H1 (cell line): ENCODE data around the gene CDCP1. TPM values are rescaled to one million over a fixed set of nuclear protein-coding genes. Genes with fewer than 3 reads are reported as not detected.

Experiments used
- CTCF ChIA-PET: fragments of 300-600 bp; sonication (Branson Sonifier 250); formaldehyde crosslinking; loops from one replicate; lab custom pipeline; 2021; ENCODE audit not compliant: partially characterized antibody; lab: Charles Lee
- POLR2A ChIA-PET: fragments of 300-600 bp; sonication (Branson Sonifier 250); formaldehyde crosslinking; loops from one replicate; lab custom pipeline; 2021; ENCODE audit warnings: inconsistent platforms; ENCODE audit not compliant: partially characterized antibody; lab: Charles Lee
- DNase-seq, 2 experiments: peaks; one replicate each; pipeline versions ENCODE4 v3.0.0 to v3.0.0-alpha.2; 2010 to 2022; ENCODE audit warnings: low spot score in 2 of 2, low read depth in 1 of 2, mixed read lengths in 1 of 2
- FAIRE-seq: peaks from 2 replicates; lab custom pipeline; 2011; peaks lifted over from hg19 to GRCh38; lab: Jason Lieb, UNC
- H2AFZ ChIP-seq: 2 replicates; pipeline ENCODE4 v1.8.1; 2012; ENCODE audit warnings: low read length, inconsistent platforms
- H2AK5ac ChIP-seq: 2 replicates; pipeline ENCODE4 v1.6.1; 2013; ENCODE audit warnings: low read depth, low read length
- H2BK120ac ChIP-seq: replicated peaks from 2 replicates; pipeline ENCODE3; 2013; ENCODE audit warnings: low read depth, low read length, inconsistent platforms
- H2BK12ac ChIP-seq: 2 replicates; pipeline ENCODE4 v1.6.1; 2013; ENCODE audit warnings: low read depth, low read length
- H2BK15ac ChIP-seq: 2 replicates; pipeline ENCODE4 v1.6.1; 2013; ENCODE audit warnings: low read length
- H2BK20ac ChIP-seq: 2 replicates; pipeline ENCODE4 v1.6.1; 2013; ENCODE audit warnings: low read length
- H2BK5ac ChIP-seq: 2 replicates; pipeline ENCODE4 v1.6.1; 2013; ENCODE audit warnings: low read depth, low read length
- H3K14ac ChIP-seq: 2 replicates; pipeline ENCODE4 v1.6.1; 2013; ENCODE audit warnings: inconsistent platforms; ENCODE audit not compliant: insufficient read length
- H3K18ac ChIP-seq: 2 replicates; pipeline ENCODE4 v1.6.1; 2013; ENCODE audit warnings: low read length; ENCODE audit errors: extremely low read depth
- H3K23ac ChIP-seq: 2 replicates; pipeline ENCODE4 v1.6.1; 2013; ENCODE audit warnings: inconsistent platforms; ENCODE audit not compliant: insufficient read length
- H3K23me2 ChIP-seq: 2 replicates; pipeline ENCODE4 v1.6.1; 2013; ENCODE audit warnings: low read depth, low read length
- H3K27ac ChIP-seq: 2 replicates; pipeline ENCODE4 v1.6.1; 2011; ENCODE audit warnings: low read depth, low read length, inconsistent platforms
- H3K27me3 ChIP-seq, 4 experiments: replicated peaks in 1 of 4; 1 replicate in 1 of 4; 2 replicates in 3 of 4; pipeline versions ENCODE4 v1.6.1 to v1.8.1; 2011 to 2013; ENCODE audit warnings: low read length in 3 of 4, mild to moderate bottlenecking in 3 of 4, inconsistent platforms in 2 of 4, mixed read lengths in 2 of 4, moderate library complexity in 1 of 4; ENCODE audit not compliant: control insufficient read depth in 3 of 4, insufficient read depth in 3 of 4; ENCODE audit errors: extremely low read depth in 1 of 4
- H3K36me3 ChIP-seq, 4 experiments: 2 replicates each; pipeline versions ENCODE4 v1.6.1 to v1.8.1; 2011 to 2013; ENCODE audit warnings: mild to moderate bottlenecking in 4 of 4, low read length in 3 of 4, moderate library complexity in 2 of 4, control low read depth in 1 of 4, inconsistent platforms in 1 of 4; ENCODE audit not compliant: insufficient read depth in 4 of 4, control insufficient read depth in 2 of 4
- H3K4ac ChIP-seq: replicated peaks from 2 replicates; pipeline ENCODE3; 2013; ENCODE audit warnings: low read length, low read depth, mixed read lengths, inconsistent platforms; ENCODE audit not compliant: insufficient read length
- H3K4me1 ChIP-seq, 4 experiments: replicated peaks in 1 of 4; 1 replicate in 1 of 4; 2 replicates in 3 of 4; pipeline versions ENCODE4 v1.6.1 to v1.8.1; 2011 to 2013; ENCODE audit warnings: low read length in 3 of 4, inconsistent platforms in 2 of 4, mixed read lengths in 1 of 4; ENCODE audit not compliant: insufficient read depth in 4 of 4, control insufficient read depth in 3 of 4
- H3K4me2 ChIP-seq, 2 experiments: 2 replicates each; pipeline versions ENCODE4 v1.6.1 to v1.8.1; 2011 to 2013; ENCODE audit warnings: low read depth in 2 of 2, low read length in 2 of 2, control low read depth in 1 of 2, inconsistent platforms in 1 of 2, mild to moderate bottlenecking in 1 of 2; ENCODE audit not compliant: insufficient read depth in 1 of 2
- H3K4me3 ChIP-seq, 4 experiments: fragments of 200-600, 300-600 bp in 1 of 4; sonication (generic), shearing (Covaris generic), sonication (Bioruptor Twin) in 1 of 4; 2 replicates each; pipeline versions ENCODE4 v1.5.1 to v1.8.1; 2011 to 2016; ENCODE audit warnings: low read length in 4 of 4, low read depth in 3 of 4, control low read depth in 2 of 4, inconsistent platforms in 2 of 4, mild to moderate bottlenecking in 2 of 4, mixed read lengths in 1 of 4, moderate library complexity in 1 of 4; ENCODE audit not compliant: insufficient read depth in 2 of 4; ENCODE audit errors: extremely low read depth in 1 of 4
- H3K56ac ChIP-seq: replicated peaks from 2 replicates; pipeline ENCODE3; 2013; ENCODE audit warnings: low read depth, mild to moderate bottlenecking, mixed read lengths, low read length, inconsistent platforms; ENCODE audit not compliant: insufficient read length
- H3K79me1 ChIP-seq: 2 replicates; pipeline ENCODE4 v1.6.1; 2013; ENCODE audit warnings: low read depth, low read length, control low read depth
- H3K79me2 ChIP-seq, 2 experiments: 2 replicates each; pipeline versions ENCODE4 v1.6.1 to v1.8.1; 2012 to 2013; ENCODE audit warnings: low read length in 2 of 2, mild to moderate bottlenecking in 2 of 2, inconsistent platforms in 1 of 2; ENCODE audit not compliant: insufficient read depth in 2 of 2, control insufficient read depth in 1 of 2
- H3K9ac ChIP-seq, 4 experiments: replicated peaks in 1 of 4; 1 replicate in 1 of 4; 2 replicates in 3 of 4; pipeline versions ENCODE4 v1.6.1 to v1.8.1; 2011 to 2013; ENCODE audit warnings: low read depth in 3 of 4, low read length in 3 of 4, control low read depth in 2 of 4, mild to moderate bottlenecking in 2 of 4, moderate library complexity in 2 of 4, inconsistent platforms in 1 of 4; ENCODE audit errors: extremely low read depth in 1 of 4
- H3K9me3 ChIP-seq, 2 experiments: 2 replicates each; pipeline versions ENCODE4 v1.6.1 to v1.8.1; 2012 to 2013; ENCODE audit warnings: mild to moderate bottlenecking in 2 of 2, moderate library complexity in 2 of 2, control low read depth in 1 of 2, inconsistent platforms in 1 of 2, low read depth in 1 of 2, low read length in 1 of 2, mixed read lengths in 1 of 2; ENCODE audit not compliant: insufficient read depth in 2 of 2
- H4K20me1 ChIP-seq, 2 experiments: replicated peaks in 1 of 2; 2 replicates each; pipeline versions ENCODE3 to v1.8.1; 2011 to 2013; ENCODE audit warnings: inconsistent platforms in 2 of 2, low read length in 2 of 2, mild to moderate bottlenecking in 1 of 2; ENCODE audit not compliant: insufficient read depth in 2 of 2, control insufficient read depth in 1 of 2
- H4K5ac ChIP-seq: 2 replicates; pipeline ENCODE4 v1.6.1; 2013; ENCODE audit warnings: low read length, low read depth, mixed read lengths, inconsistent platforms; ENCODE audit not compliant: insufficient read length
- H4K8ac ChIP-seq: 2 replicates; pipeline ENCODE4 v1.8.0; 2013; ENCODE audit warnings: mild to moderate bottlenecking, moderate library complexity, low read length, inconsistent platforms; ENCODE audit not compliant: insufficient read depth; ENCODE audit errors: extremely low read depth
- H4K91ac ChIP-seq: replicated peaks from 2 replicates; pipeline ENCODE3; 2013; ENCODE audit warnings: low read length, mixed read lengths, inconsistent platforms; ENCODE audit not compliant: insufficient read length
- RBBP5 ChIP-seq: IDR thresholded peaks from 2 replicates; pipeline ENCODE4 v1.7.1; 2012; ENCODE audit warnings: low read depth, mild to moderate bottlenecking, inconsistent platforms, low read length, moderate library complexity, borderline replicate concordance
- WGBS, 2 experiments: shearing (Covaris generic) in 1 of 2; methylation state at CpG; one replicate each; pipeline versions ENCODE4 v1.1.6 to v1.1.7; 2013 to 2015; ENCODE audit warnings: low lambda C conversion rate in 2 of 2, mixed read lengths in 2 of 2, inconsistent platforms in 1 of 2, low coverage in 1 of 2, missing lambda C conversion rate in 1 of 2; ENCODE audit not compliant: insufficient replicate concordance in 2 of 2, insufficient coverage in 1 of 2, insufficient read length in 1 of 2; ENCODE audit errors: extremely low coverage in 1 of 2, missing lambda C conversion rate in 1 of 2; 5-methylcytosine and 5-hydroxymethylcytosine counted together
- polyA plus RNA-seq, 7 experiments: library from polyadenylated mRNA; depleted of rRNA in 3 of 7; stranded (reverse) in 5 of 7; unstranded in 2 of 7; fragments of >200 nt in 5 of 7; fragments of 200-250 nt in 2 of 7; gene quantifications; 1 replicate in 5 of 7; 2 replicates in 1 of 7; 4 replicates in 1 of 7; pipeline versions ENCODE4 v1.2.1 to v1.2.3, GENCODE V29; 2011 to 2013; ENCODE audit warnings: missing spikeins in 2 of 7, mixed read lengths in 2 of 7
- total RNA-seq: library from RNA; stranded (reverse); fragmentation: NEBNext Ultra II Directional; extraction: Animal tissue kit (Norgen Biotek cat#: 25700); gene quantifications from 2 replicates; pipeline ENCODE4 v1.2.1, GENCODE V29; 2021

Gene CDCP1
- total and polyA plus RNA-seq, 2 of the 8 experiments (the other 6 are each of a cell fraction or from before 2014, with no cell fraction given): 10.0 to 23.3 TPM

GRCh38 chr3:45079715-45080114 lies 66.5 kb downstream of the CDCP1 start:
- Histone ChIP-seq H3K9ac (no peak overlapping the region), H3K27me3 (no peaks in the 10 kb centered on the region), H2AK5ac (no peak overlapping the region), H2BK15ac (no peak overlapping the region), H4K5ac (no peak overlapping the region), H4K91ac (no peak overlapping the region), H2AFZ (no peak overlapping the region), H2BK20ac (no peak overlapping the region), H3K23ac (no peak overlapping the region), H3K14ac (no peak overlapping the region), H3K36me3 (peaks cover 0 to 4% (median under 1%) of the 10 kb centered on the region in 4 experiments; a peak in 2 of 8 replicates)
- whole genome bisulfite sequencing, 2 experiments: 74% methylated on average over 1 of the region's 1 CpG; no CpG with 5 or more reads in 1 of the 2 experiments
- no peak for FAIRE-seq
- TF ChIP-seq RBBP5: no peak
- TF ChIP-seq, all 59 proteins: peak for 0
- Histone ChIP-seq H3K4ac (no peak overlapping the region), H3K4me1 (no peaks in the 10 kb centered on the region), H4K20me1 (no peaks in the 10 kb centered on the region), H3K79me1 (no peaks in the 10 kb centered on the region), H3K79me2 (no peaks in the 10 kb centered on the region), H3K9me3 (no peaks in the 10 kb centered on the region), H3K4me3 (no peak overlapping the region), H2BK12ac (no peak overlapping the region), H3K18ac (no peak overlapping the region), H3K4me2 (no peak overlapping the region), H3K23me2 (no peaks in the 10 kb centered on the region), H2BK5ac (no peak overlapping the region), H3K56ac (no peak overlapping the region), H3K27ac (no peak overlapping the region), H4K8ac (no peak overlapping the region), H2BK120ac (no peak overlapping the region)
- ChIA-PET CTCF (interaction anchor here (0.5 to 1.8 kb wide), 16 partner anchors 8 to 581 kb away, joined by 3 to 9 read pairs (median 4); partner anchors contain the start of gene CDCP1), POLR2A (no interaction called here)
- DNase-seq: no peak
